Measurements from ENCODE around the gene PITPNM1.

- TF ChIP-seq CTCF (IDR thresholded peaks at IDR 0.05; ENCODE audit: insufficient read depth, low read depth, low read length) (no peak), EZH2 (IDR thresholded peaks at IDR 0.05; ENCODE audit: insufficient read depth, low read length) (no peak)
These were observed 33.8 kb upstream of the PITPNM1 start for GRCh38 chr11:67538823-67539505.

Data from astrocyte (in vitro differentiated cells and primary cell).